ENCODE data around the gene MAST3. TPM values are rescaled to one million over a fixed set of nuclear protein-coding genes. Genes with fewer than 3 reads are reported as not detected.

Gene MAST3
- total RNA-seq, 1 experiment from 2014 or later, result 4.1 TPM

GRCh38 chr19:18070181-18070580 lies 27.4 kb upstream of the MAST3 start:
- H3K36me3 Mint-ChIP-seq (ENCODE audit: insufficient read depth, unreplicated experiment), result no peaks in the 10 kb centered on the region
- no peak overlapping the region for H3K4me3 Mint-ChIP-seq (ENCODE audit: unreplicated experiment)
- intact Hi-C loops (cut with micrococcal nuclease), result no loop called here
- no peaks in the 10 kb centered on the region for H3K4me1 Mint-ChIP-seq (ENCODE audit: insufficient read depth, unreplicated experiment)
- no peak for DNase-seq (ENCODE audit: unreplicated experiment)
- no peaks in the 10 kb centered on the region for H3K27me3 Mint-ChIP-seq (ENCODE audit: insufficient read depth, unreplicated experiment)
- no TSS peak for BruUV-seq (replicated peaks)
- POLR2A ChIA-PET, result no interaction called here
- TF ChIP-seq CTCF (IDR thresholded peaks at IDR 0.05; ENCODE audit: unreplicated experiment), result no peak
- H3K9me3 Mint-ChIP-seq (ENCODE audit: unreplicated experiment), result no peaks in the 10 kb centered on the region
- no peak overlapping the region for H3K27ac Mint-ChIP-seq (ENCODE audit: low read depth, unreplicated experiment)
- CTCF ChIA-PET, result interaction anchor here (0.8 to 1.1 kb wide), 2 partner anchors 10 to 63 kb away, joined by 4 read pairs; partner anchors contain the start of gene ARRDC2

- no TSS peak for BruUV-seq (replicated peaks)
- Mint-ChIP-seq H3K4me3 (ENCODE audit: unreplicated experiment) (no peak overlapping the region), H3K36me3 (ENCODE audit: insufficient read depth, unreplicated experiment) (no peaks in the 10 kb centered on the region), H3K4me1 (ENCODE audit: insufficient read depth, unreplicated experiment) (no peaks in the 10 kb centered on the region), H3K27me3 (ENCODE audit: insufficient read depth, unreplicated experiment) (no peaks in the 10 kb centered on the region), H3K27ac (ENCODE audit: low read depth, unreplicated experiment) (no peak overlapping the region), H3K9me3 (ENCODE audit: unreplicated experiment) (no peaks in the 10 kb centered on the region)
- no peak for DNase-seq (ENCODE audit: unreplicated experiment)
- no peak for TF ChIP-seq CTCF (IDR thresholded peaks at IDR 0.05; ENCODE audit: unreplicated experiment)
- intact Hi-C loops (cut with micrococcal nuclease), result no loop called here
- CTCF ChIA-PET, result interaction anchor here (0.6 to 0.7 kb wide), 2 partner anchors 65 to 1262 kb away, joined by 3 read pairs; no protein-coding TSS in a partner anchor
- POLR2A ChIA-PET, result interaction anchor here (0.6 kb wide), 1 partner anchor 9 kb away, joined by 3 read pairs; no protein-coding TSS in a partner anchor
Measured at GRCh38 chr19:18072335-18072734, 25.2 kb upstream of the MAST3 start.

GRCh38 chr19:18073197-18073596 lies 24.4 kb upstream of the MAST3 start:
- H3K9me3 Mint-ChIP-seq (ENCODE audit: unreplicated experiment), result no peaks in the 10 kb centered on the region
- H3K27ac Mint-ChIP-seq (ENCODE audit: low read depth, unreplicated experiment), result no peak overlapping the region
- no TSS peak for BruUV-seq (replicated peaks)
- ChIA-PET POLR2A (no interaction called here), CTCF (no interaction called here)
- H3K4me3 Mint-ChIP-seq (ENCODE audit: unreplicated experiment), result no peak overlapping the region
- H3K36me3 Mint-ChIP-seq (ENCODE audit: insufficient read depth, unreplicated experiment), result no peaks in the 10 kb centered on the region
- no peak for DNase-seq (ENCODE audit: unreplicated experiment)
- no peak for TF ChIP-seq CTCF (IDR thresholded peaks at IDR 0.05; ENCODE audit: unreplicated experiment)
- no peaks in the 10 kb centered on the region for H3K4me1 Mint-ChIP-seq (ENCODE audit: insufficient read depth, unreplicated experiment)
- intact Hi-C loops (cut with micrococcal nuclease), result no loop called here
- H3K27me3 Mint-ChIP-seq (ENCODE audit: insufficient read depth, unreplicated experiment), result no peaks in the 10 kb centered on the region

- POLR2A ChIA-PET, result no interaction called here
Measured at GRCh38 chr19:18074192-18074591, 23.4 kb upstream of the MAST3 start.

More at GRCh38 chr19:18074192-18074591, 23.4 kb upstream of the MAST3 start:
- no peak for TF ChIP-seq CTCF (IDR thresholded peaks at IDR 0.05; ENCODE audit: unreplicated experiment)
- CTCF ChIA-PET, result interaction anchor here (1.1 kb wide), 1 partner anchor 15 kb away, joined by 3 read pairs; no protein-coding TSS in a partner anchor
- Mint-ChIP-seq H3K9me3 (ENCODE audit: unreplicated experiment) (no peaks in the 10 kb centered on the region), H3K27me3 (ENCODE audit: insufficient read depth, unreplicated experiment) (no peaks in the 10 kb centered on the region), H3K4me1 (ENCODE audit: insufficient read depth, unreplicated experiment) (no peaks in the 10 kb centered on the region), H3K36me3 (ENCODE audit: insufficient read depth, unreplicated experiment) (no peaks in the 10 kb centered on the region), H3K27ac (ENCODE audit: low read depth, unreplicated experiment) (no peak overlapping the region), H3K4me3 (ENCODE audit: unreplicated experiment) (no peak overlapping the region)
- intact Hi-C loops (cut with micrococcal nuclease), result no loop called here
- no TSS peak for BruUV-seq (replicated peaks)
- DNase-seq (ENCODE audit: unreplicated experiment), result no peak

All from MCF 10A (cell line).